HL-60/S4 (cell line): ENCODE data around the gene DNAAF2.
"Not testable (repeated sequence)": the region's sequence is repeated elsewhere in the genome, so short reads cannot be mapped to it uniquely, and the experiment has no call there.

Experiments used
- in situ Hi-C: fragments of 300-500 bp; cut with MboI; formaldehyde crosslinking; loops from 2 replicates; pipeline ENCODE4 v1.14.3; 2022; ENCODE audit warnings: low sequenced_read_pairs

Gene DNAAF2

DNA sequence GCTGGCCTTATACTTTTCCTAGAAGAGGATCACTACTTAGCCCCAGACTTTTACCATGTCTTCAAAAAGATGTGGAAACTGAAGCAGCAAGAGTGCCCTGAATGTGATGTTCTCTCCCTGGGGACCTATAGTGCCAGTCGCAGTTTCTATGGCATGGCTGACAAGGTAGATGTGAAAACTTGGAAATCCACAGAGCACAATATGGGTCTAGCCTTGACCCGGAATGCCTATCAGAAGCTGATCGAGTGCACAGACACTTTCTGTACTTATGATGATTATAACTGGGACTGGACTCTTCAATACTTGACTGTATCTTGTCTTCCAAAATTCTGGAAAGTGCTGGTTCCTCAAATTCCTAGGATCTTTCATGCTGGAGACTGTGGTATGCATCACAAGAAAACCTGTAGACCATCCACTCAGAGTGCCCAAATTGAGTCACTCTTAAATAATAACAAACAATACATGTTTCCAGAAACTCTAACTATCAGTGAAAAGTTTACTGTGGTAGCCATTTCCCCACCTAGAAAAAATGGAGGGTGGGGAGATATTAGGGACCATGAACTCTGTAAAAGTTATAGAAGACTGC lies 12.9 kb downstream of the DNAAF2 start:
- in situ Hi-C loops, result no loop called here

DNA sequence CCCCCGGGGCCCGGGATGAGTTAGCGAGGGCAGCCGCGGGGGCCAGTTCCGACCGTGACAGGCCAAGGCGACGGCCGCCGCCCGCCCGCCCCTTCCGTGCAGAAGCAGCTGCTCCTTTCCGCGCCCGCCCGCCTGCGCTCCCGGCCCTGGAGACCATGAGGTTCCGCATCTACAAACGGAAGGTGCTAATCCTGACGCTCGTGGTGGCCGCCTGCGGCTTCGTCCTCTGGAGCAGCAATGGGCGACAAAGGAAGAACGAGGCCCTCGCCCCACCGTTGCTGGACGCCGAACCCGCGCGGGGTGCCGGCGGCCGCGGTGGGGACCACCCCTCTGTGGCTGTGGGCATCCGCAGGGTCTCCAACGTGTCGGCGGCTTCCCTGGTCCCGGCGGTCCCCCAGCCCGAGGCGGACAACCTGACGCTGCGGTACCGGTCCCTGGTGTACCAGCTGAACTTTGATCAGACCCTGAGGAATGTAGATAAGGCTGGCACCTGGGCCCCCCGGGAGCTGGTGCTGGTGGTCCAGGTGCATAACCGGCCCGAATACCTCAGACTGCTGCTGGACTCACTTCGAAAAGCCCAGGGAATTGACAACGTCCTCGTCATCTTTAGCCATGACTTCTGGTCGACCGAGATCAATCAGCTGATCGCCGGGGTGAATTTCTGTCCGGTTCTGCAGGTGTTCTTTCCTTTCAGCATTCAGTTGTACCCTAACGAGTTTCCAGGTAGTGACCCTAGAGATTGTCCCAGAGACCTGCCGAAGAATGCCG lies 13.7 kb downstream of the DNAAF2 start:
- in situ Hi-C loops, result no loop called here

GRCh38 chr14:49620182-49621113 lies 14.6 kb downstream of the DNAAF2 start, which contains the start of the genes MGAT2 and RPL36AL:
Gene MGAT2 (plus strand): TSS chr14:49620799. CDS start chr14:49621269, 470 bp downstream.
Gene RPL36AL (minus strand): TSS chr14:49620626. CDS start chr14:49619104, 1,522 bp downstream.
- in situ Hi-C loops, result no loop called here

- in situ Hi-C loops, result no loop called here
Measured at GRCh38 chr14:49619730-49620129, 15.3 kb downstream of the DNAAF2 start.

GRCh38 chr14:49619273-49619672 lies 15.8 kb downstream of the DNAAF2 start:
- in situ Hi-C loops, result not testable (repeated sequence)

GRCh38 chr14:49617852-49618519 lies 17.1 kb downstream of the DNAAF2 start:
- in situ Hi-C loops, result no loop called here

DNA sequence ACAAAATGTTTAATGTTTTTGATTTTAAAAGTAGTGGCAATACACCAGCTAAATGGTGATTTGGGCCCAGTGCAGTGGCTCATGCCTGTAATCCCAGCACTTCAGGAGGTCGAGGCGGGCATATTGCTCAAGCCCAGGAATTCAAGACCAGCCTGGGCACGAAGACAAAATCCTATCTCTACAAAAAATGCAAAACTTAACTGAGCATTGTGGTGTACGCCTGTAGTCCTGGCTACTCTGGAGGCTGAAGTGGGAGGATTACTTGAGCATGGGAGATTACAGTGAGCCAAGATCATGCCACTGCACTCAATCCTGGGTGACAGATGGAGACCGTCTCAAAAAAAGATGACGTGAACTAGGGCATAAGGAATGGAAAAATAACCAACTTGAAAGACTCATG lies 19.3 kb downstream of the DNAAF2 start:
- in situ Hi-C loops, result no loop called here

DNA sequence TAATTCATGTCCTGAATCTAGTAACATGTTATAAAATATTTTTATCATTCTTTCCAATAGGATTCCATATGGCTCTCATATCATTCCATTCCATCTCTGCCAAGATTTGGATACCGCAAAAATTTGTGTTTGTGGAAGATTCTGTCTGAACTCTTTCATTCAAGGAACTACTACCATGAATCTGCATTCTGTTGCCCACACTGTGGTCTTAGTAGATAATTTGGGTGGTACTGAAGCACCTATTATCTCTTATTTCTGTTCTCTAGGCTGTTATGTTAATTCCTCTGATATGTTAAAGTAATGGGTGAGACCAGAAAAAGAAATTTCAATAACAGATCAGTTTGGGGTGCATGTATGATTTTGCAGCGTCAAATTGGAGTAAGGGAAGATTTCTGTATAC lies 20.8 kb downstream of the DNAAF2 start:
- in situ Hi-C loops, result no loop called here

DNA sequence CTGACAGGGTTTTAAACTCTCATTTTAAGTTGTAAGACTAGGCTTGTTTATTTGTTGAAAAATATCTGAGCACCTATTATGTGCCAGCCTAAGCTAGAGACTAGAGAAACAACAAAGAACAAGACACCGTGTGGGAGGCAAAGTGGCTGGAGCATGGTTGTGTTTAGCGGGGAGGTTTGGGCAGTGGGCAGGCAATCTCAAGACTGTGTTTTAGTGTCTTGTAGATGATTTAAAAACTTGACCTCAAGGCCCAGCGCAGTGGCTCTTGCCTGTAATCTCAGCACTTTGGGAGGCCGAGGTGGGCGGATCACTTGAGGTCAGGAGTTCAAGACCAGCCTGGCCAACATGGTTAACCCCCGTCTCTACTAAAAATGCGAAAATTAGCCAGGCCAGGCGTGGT lies 22.4 kb downstream of the DNAAF2 start:
- in situ Hi-C loops, result no loop called here

DNA sequence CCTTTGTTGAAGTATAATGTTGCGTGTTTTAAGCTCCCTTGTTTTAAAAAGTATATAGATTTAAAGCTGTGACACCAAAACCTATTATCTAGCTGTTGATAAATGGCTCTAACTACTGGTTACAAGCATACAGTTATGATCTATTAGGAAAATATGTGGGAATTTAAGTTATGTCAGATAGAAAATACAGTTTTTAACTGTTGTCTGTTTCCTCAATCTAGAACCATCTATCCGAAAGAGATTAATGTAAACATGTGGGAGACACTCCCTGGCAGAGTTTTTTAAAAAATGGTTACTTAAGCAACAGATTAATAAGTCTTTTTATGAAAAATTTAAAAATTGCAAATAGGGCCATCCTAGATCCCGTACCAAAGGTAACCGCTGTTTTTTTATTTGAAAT lies 22.8 kb downstream of the DNAAF2 start:
- in situ Hi-C loops, result no loop called here

- in situ Hi-C loops, result no loop called here
Measured at GRCh38 chr14:49607583-49607982, 27.5 kb downstream of the DNAAF2 start.

DNA sequence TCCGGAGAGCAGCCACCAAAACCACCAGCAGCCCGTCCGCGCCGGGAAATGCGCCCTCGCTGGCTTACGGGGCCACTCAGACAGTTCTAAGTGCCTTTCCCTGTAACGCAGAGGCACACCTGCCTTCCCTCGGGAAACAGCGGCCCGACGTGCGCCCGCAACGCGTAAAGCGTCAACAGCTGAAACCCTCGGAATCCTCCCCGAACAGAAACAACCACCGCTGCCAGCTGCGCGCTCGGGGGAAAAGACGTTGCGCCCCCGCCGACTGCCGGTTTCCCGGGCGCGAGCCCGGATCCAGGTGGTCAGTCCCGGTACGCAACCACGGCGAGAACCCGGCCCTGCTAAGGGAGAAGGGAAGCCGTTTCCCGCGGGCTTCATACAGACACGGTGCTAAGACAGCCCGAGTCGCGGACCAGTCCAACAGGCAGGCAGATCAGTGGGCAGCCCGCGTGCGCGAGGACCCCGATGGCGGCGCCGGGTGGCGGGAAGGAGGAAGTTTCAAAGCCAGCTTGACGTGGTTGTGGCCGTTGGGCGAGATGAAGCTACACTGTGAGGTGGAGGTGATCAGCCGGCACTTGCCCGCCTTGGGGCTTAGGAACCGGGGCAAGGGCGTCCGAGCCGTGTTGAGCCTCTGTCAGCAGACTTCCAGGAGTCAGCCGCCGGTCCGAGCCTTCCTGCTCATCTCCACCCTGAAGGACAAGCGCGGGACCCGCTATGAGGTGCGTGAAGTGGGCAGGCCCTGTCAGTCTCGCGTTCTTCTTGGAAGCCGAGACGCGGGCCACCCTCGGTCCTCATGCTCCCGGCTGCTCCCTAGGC lies 36.4 kb downstream of the DNAAF2 start, which contains the start of gene LRR1:
Gene LRR1, plus strand, starts transcription at position 456 of the 816 bp plus-strand sequence. Its CDS starts 81 bp downstream, at position 537.
- in situ Hi-C loops, result no loop called here

DNA sequence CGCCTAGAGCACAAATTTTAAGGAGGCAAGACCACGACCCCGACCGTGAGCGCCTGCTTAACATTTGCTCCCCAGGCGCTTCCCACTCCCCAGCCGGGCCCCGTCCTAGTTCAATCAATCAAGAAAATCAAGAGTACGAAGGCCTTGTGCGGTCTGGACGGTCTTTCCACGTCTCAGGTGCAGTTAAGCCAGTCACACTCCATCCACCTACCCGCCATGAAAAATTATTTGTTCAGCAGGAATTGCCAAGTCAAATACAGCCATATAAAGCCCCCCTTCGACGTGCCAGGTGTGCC lies 36.9 kb downstream of the DNAAF2 start:
- in situ Hi-C loops, result no loop called here

GRCh38 chr14:49594347-49595091 lies 40.5 kb downstream of the DNAAF2 start:
- in situ Hi-C loops, result no loop called here

DNA sequence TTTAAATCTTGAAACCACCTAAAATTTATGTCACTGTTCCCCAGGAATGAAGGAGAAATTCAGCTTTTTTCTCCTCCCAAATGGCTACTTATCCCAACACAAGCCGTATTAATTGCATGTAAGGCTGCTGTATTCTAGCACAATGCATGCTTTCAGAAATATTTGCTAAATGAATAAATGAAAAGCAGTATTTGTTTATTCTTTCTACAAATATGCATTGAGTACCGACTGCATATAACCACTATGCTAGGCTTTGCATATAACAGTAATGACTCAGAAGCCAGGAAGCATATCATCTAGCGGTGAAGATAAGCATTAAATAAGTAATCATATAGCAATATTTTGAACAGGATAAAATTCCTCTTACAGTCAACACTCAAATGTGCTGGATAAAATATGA lies 42.0 kb downstream of the DNAAF2 start:
- in situ Hi-C loops, result no loop called here

DNA sequence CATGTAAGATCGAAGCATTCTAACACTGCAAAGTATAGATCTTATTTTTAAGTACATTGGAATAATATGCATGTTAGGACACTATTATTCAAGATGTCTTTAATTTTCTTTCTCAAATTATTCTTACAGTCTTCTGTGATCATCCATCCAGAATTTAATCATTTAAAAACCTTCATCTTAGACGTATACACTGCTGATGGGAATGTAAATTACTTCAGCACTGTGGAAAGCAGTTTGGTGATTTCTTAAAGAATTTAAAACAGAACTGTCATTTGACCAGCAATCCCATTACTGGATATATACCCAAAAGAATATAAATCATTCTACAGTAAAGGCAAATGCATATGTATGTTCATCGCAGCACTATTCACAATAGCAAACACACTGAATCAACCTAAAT lies 45.7 kb downstream of the DNAAF2 start:
- in situ Hi-C loops, result no loop called here

GRCh38 chr14:49586673-49587460 lies 48.2 kb downstream of the DNAAF2 start:
- in situ Hi-C loops, result no loop called here

DNA sequence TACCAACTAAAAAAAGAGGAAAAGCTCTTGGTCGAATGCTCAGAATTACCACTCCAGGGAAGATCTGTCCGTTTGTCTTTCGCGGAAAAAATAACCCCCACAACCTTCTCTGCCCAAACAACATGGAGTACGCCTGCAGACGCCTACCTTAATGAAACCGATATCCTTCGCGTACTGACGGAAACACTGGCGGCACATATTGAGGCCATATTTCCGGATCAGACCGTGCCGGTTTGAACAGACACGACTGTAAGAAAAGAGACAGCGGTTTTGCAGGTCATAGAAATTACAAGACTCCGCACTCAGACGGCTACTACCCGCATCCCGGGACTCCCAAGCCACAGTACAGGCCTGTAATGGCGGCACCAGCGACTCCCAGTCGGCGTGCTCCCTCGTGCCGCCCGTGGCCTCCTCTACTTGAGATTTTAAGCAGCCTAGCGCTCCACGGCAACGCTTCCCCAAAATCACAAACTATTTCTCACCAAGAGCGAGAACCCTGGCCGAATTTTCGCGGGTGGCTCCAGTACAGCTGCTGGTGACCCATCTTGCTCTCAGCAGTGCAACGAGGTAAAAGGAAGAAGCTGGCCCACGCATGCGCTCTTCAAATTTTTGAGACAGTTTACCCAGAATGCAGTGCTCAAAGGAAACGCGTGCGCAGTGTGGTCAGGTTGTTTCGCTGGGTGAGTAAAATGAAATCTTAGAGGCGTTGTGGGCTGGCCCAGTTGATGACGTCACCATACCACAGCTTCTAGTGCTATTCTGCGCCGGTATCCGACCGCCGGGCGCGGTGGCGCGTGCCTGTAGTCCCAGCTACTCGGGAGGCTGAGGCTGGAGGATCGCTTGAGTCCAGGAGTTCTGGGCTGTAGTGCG lies 49.0 kb downstream of the DNAAF2 start, which contains the start of gene RPS29:
Gene RPS29, minus strand, starts transcription at position 578 of the 870 bp plus-strand sequence. Its CDS starts 34 bp downstream, at position 544.
- in situ Hi-C loops, result no loop called here
